ENCODE data around the gene KIAA1755.

KIAA1755 gene

GRCh38 chr20:38191654-38192053 is 68.9 kb downstream of the KIAA1755 start:
- TF ChIP-seq, protein P1, sequence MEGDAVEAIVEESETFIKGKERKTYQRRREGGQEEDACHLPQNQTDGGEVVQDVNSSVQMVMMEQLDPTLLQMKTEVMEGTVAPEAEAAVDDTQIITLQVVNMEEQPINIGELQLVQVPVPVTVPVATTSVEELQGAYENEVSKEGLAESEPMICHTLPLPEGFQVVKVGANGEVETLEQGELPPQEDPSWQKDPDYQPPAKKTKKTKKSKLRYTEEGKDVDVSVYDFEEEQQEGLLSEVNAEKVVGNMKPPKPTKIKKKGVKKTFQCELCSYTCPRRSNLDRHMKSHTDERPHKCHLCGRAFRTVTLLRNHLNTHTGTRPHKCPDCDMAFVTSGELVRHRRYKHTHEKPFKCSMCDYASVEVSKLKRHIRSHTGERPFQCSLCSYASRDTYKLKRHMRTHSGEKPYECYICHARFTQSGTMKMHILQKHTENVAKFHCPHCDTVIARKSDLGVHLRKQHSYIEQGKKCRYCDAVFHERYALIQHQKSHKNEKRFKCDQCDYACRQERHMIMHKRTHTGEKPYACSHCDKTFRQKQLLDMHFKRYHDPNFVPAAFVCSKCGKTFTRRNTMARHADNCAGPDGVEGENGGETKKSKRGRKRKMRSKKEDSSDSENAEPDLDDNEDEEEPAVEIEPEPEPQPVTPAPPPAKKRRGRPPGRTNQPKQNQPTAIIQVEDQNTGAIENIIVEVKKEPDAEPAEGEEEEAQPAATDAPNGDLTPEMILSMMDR (conservative IDR thresholded peaks at IDR 0.05; ENCODE audit: low read depth, low read length), result no peak
- no peak for DNase-seq (ENCODE audit: low read depth)

GRCh38 chr20:38190936-38191371 is 69.6 kb downstream of the KIAA1755 start:
- TF ChIP-seq, protein P1 (conservative IDR thresholded peaks at IDR 0.05; ENCODE audit: low read depth, low read length), result no peak
- H3K4me3 ChIP-seq (ENCODE audit: low read length), result no peak overlapping the region
- DNase-seq (ENCODE audit: low read depth), result no peak

More at GRCh38 chr20:38191654-38192053, 68.9 kb downstream of the KIAA1755 start:
- no peak overlapping the region for H3K4me3 ChIP-seq (ENCODE audit: low read length)

- H3K4me3 ChIP-seq (ENCODE audit: low read length), result no peak overlapping the region
- DNase-seq (ENCODE audit: low read depth), result no peak
- TF ChIP-seq, protein P1 (conservative IDR thresholded peaks at IDR 0.05; ENCODE audit: low read depth, low read length), result no peak
Observed at GRCh38 chr20:38190166-38190565, 70.4 kb downstream of the KIAA1755 start.

GRCh38 chr20:38187517-38187916 is 73.0 kb downstream of the KIAA1755 start:
- DNase-seq (ENCODE audit: low read depth), result no peak
- no peak overlapping the region for H3K4me3 ChIP-seq (ENCODE audit: low read length)
- TF ChIP-seq, protein P1 (conservative IDR thresholded peaks at IDR 0.05; ENCODE audit: low read depth, low read length), result peak; percentile 59

- H3K4me3 ChIP-seq (ENCODE audit: low read length), result no peak overlapping the region
- TF ChIP-seq, protein P1 (conservative IDR thresholded peaks at IDR 0.05; ENCODE audit: low read depth, low read length), result no peak
- DNase-seq (ENCODE audit: low read depth), result no peak
Observed at GRCh38 chr20:38186788-38187221, 73.7 kb downstream of the KIAA1755 start.

DNA sequence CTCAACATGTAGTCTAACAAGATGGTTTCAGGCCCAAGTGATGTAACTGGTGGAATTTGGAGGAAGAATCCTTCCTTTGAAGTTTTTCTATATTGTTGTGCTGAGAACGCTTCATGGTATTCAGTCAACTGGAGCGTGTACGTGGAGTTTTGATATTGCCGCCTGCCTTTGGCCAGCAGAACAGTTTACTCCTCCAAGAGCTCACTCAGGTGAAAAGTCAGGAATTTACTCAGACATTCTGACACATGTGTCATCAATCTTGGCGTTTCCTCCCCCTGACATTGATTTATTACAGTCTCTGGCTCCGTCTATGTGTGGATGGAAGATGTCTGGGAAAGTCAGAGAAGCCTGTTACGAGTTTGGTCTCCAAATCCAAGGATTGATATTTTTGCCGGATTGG is 76.4 kb downstream of the KIAA1755 start:
- TF ChIP-seq, protein P1 (conservative IDR thresholded peaks at IDR 0.05; ENCODE audit: low read depth, low read length), result no peak
- H3K4me3 ChIP-seq (ENCODE audit: low read length), result no peak overlapping the region
- DNase-seq (ENCODE audit: low read depth), result no peak

- no peak overlapping the region for H3K4me3 ChIP-seq (ENCODE audit: low read length)
- TF ChIP-seq, protein P1 (conservative IDR thresholded peaks at IDR 0.05; ENCODE audit: low read depth, low read length), result no peak
Observed at GRCh38 chr20:38181971-38182370, 78.6 kb downstream of the KIAA1755 start.

More at GRCh38 chr20:38181971-38182370, 78.6 kb downstream of the KIAA1755 start:
- no peak for DNase-seq (ENCODE audit: low read depth)

Data from retinal pigment epithelial cell (primary cell).